Bronchial epithelial cell (primary cell): Measurements from ENCODE around the gene AHI1. TPM values are rescaled to one million over a fixed set of nuclear protein-coding genes. Genes with fewer than 3 reads are reported as not detected.
A peak's percentile ranks its signal among the peaks of the same experiment; 100 is the strongest.

Experiments
- DNase-seq: peaks from one replicate; pipeline ENCODE4 v3.0.0-alpha.2; 2010; ENCODE audit warnings: low read depth
- FAIRE-seq: peaks from 2 replicates; lab custom pipeline; 2011; peaks lifted over from hg19 to GRCh38; lab: Jason Lieb, UNC
- H3K27me3 ChIP-seq: 2 replicates; pipeline ENCODE4 v1.5.1; 2011; ENCODE audit warnings: low read length; ENCODE audit not compliant: control insufficient read depth, insufficient read depth
- H3K36me3 ChIP-seq: 2 replicates; pipeline ENCODE4 v1.5.1; 2011; ENCODE audit warnings: low read length; ENCODE audit not compliant: control insufficient read depth, insufficient read depth
- H3K4me3 ChIP-seq: 2 replicates; pipeline ENCODE4 v1.5.1; 2011; ENCODE audit warnings: mild to moderate bottlenecking, low read depth, low read length, control low read depth
- CTCF ChIP-seq: IDR thresholded peaks from 2 replicates; pipeline ENCODE4 v1.5.1; 2011; ENCODE audit warnings: mild to moderate bottlenecking, moderate library complexity, low read length, control low read depth, inconsistent platforms; ENCODE audit not compliant: insufficient read depth, severe bottlenecking
- total RNA-seq: library from RNA; depleted of rRNA; stranded (reverse); fragments of >200 nt; gene quantifications from 2 replicates; pipeline ENCODE4 v1.2.1, GENCODE V29; 2014

AHI1 gene
- total RNA-seq, 1 donor from 2014 or later = 5.5 TPM

- H3K4me3 ChIP-seq = no peak overlapping the region
- no peaks in the 10 kb centered on the region for H3K27me3 ChIP-seq
- FAIRE-seq = no peak
- H3K36me3 ChIP-seq = no peaks in the 10 kb centered on the region
- TF ChIP-seq CTCF = peak; percentile 53
- peak; percentile 81 for DNase-seq
Observed at GRCh38 chr6:135535989-135536414, 38.5 kb upstream of the AHI1 start.

DNA sequence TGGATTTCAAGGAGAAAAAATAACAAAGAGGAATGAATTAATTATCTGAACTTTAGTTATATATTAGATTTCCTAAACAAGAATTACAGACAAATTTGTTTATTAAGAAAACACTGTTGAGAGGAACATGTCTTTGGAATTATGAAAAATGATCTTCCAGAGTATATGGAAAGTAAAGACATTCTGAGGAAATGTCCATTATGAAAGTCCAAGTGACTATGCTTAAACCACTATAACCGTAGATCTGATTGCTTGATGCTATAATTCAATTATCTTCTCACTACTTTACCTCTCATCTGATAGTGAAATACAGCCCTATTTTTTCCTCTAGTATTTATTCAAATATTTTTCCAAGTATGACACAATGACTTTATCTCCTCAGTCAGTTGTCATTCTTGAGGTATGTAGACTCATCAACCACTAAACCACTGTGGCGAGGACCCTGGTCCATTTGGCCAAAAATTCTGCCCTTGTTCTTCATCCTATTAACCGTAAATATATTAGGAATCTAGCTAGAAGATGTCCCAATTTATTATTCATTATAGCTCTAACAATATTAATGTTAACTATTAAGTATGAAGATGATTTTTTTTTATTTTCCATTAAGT is 37.3 kb upstream of the AHI1 start:
- FAIRE-seq = no peak
- H3K27me3 ChIP-seq = no peaks in the 10 kb centered on the region
- H3K36me3 ChIP-seq = no peaks in the 10 kb centered on the region
- no peak overlapping the region for H3K4me3 ChIP-seq
- no peak for TF ChIP-seq CTCF
- no peak for DNase-seq

- TF ChIP-seq CTCF = no peak
- FAIRE-seq = no peak
Observed at GRCh38 chr6:135532559-135532958, 35.0 kb upstream of the AHI1 start.

GRCh38 chr6:135531954-135532490 is 34.5 kb upstream of the AHI1 start:
- FAIRE-seq (no peak), DNase-seq (no peak)
- TF ChIP-seq CTCF = no peak
- no peaks in the 10 kb centered on the region for H3K36me3 ChIP-seq
- no peaks in the 10 kb centered on the region for H3K27me3 ChIP-seq
- H3K4me3 ChIP-seq = no peak overlapping the region

More at GRCh38 chr6:135532559-135532958, 35.0 kb upstream of the AHI1 start:
- Histone ChIP-seq H3K36me3 (no peaks in the 10 kb centered on the region), H3K27me3 (no peaks in the 10 kb centered on the region), H3K4me3 (no peak overlapping the region)
- no peak for DNase-seq

GRCh38 chr6:135530113-135530512 is 32.6 kb upstream of the AHI1 start:
- DNase-seq (no peak), FAIRE-seq (no peak)
- H3K27me3 ChIP-seq = no peaks in the 10 kb centered on the region

More at GRCh38 chr6:135530113-135530512, 32.6 kb upstream of the AHI1 start:
- H3K36me3 ChIP-seq = no peaks in the 10 kb centered on the region
- no peak overlapping the region for H3K4me3 ChIP-seq
- TF ChIP-seq CTCF = no peak
